ENCODE results near the gene POLE.

The POLE gene

GRCh38 chr12:132658149-132658894, 28.8 kb downstream of the POLE start:
- Histone ChIP-seq H3K36me3 (ENCODE audit: control insufficient read depth, insufficient read depth, low read length) (peaks cover 58% of the 10 kb centered on the region), H3K4me3 (ENCODE audit: insufficient read depth, low read depth, low read length, poor library complexity, severe bottlenecking) (no peak overlapping the region), H3K27ac (ENCODE audit: insufficient read depth, low read length, poor library complexity, severe bottlenecking) (no peak overlapping the region), H3K9me3 (ENCODE audit: control insufficient read depth, low read length) (no peaks in the 10 kb centered on the region), H3K4me1 (ENCODE audit: control insufficient read depth, insufficient read depth, low read length, poor library complexity, severe bottlenecking) (no peaks in the 10 kb centered on the region), H3K27me3 (replicated peaks; ENCODE audit: control insufficient read depth, insufficient read depth, low read length, poor library complexity, severe bottlenecking) (no peaks in the 10 kb centered on the region)
- DNase-seq: no peak

DNA sequence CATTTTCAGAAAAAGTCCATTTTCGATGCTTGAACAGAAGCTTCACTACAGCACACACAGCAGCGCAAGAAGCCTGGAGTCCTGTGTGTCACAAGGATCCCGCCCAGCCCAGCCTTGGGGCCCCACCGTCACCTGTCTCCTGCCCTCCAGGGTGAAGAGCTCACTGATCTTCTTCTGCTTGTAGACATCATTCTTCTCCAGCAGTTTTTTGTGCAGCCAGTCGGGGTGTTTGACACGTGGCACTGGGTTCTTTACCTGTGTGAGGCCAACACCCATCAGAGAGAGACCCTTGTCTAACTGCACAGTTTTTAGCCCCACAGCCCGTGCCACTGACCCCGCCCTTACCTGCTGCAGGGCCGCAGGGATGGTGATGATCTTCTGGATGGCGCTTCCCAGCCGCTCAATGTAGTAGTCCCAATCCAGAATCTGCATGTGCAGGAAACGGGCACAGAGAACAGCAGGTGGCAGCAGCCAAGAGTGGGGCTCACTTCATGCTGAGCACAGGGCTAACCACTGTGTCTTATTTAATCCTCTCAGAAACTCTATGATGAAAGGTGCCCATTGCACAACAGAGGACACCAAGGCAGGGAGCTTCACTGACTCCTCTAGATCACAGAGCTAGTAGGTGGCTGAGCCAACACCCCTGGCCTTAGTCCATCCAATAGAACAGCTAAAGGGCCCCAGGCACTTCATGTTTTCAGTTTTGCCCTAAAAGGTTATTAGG, 30.0 kb downstream of the POLE start:
- H3K36me3 ChIP-seq (ENCODE audit: control insufficient read depth, insufficient read depth, low read length): peaks cover 64% of the 10 kb centered on the region
- H3K4me3 ChIP-seq (ENCODE audit: insufficient read depth, low read depth, low read length, poor library complexity, severe bottlenecking): no peak overlapping the region
- H3K9me3 ChIP-seq (ENCODE audit: control insufficient read depth, low read length): no peaks in the 10 kb centered on the region
- no peaks in the 10 kb centered on the region for H3K4me1 ChIP-seq (ENCODE audit: control insufficient read depth, insufficient read depth, low read length, poor library complexity, severe bottlenecking)
- DNase-seq: no peak
- no peaks in the 10 kb centered on the region for H3K27me3 ChIP-seq (replicated peaks; ENCODE audit: control insufficient read depth, insufficient read depth, low read length, poor library complexity, severe bottlenecking)
- no peak overlapping the region for H3K27ac ChIP-seq (ENCODE audit: insufficient read depth, low read length, poor library complexity, severe bottlenecking)

DNA sequence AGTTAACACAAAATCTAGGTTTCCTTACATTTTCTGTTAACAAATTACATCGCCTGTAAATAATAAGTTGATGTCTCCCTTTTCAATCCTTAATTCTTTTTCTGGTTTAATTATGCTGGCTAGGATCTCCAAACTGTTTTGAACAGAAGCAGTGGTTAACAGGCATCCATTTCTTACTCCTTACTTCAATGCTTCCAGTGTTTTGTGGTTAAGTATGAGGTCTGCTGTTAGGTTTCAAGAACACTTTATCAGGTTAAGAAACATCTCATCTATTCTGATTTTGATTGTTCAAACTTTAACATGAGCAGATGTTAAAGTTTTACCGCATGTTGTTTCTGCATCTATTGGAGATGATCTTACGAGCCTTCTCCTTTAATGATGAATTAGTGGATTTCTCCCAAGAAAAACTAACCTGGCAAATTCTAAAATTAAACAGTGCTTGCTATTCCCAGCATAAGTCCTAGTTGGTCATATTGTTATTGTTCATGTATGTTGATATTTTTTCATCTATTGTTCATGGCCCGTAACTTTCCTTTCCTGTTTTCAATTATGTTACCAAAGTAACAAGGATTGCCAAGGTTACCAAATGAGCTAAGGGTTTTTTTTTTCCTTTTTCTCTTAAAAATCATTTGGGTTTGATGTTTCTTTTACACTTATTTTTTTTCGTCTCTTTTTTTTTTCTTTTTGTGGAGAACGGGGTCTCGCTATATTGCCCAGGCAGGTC, 33.4 kb downstream of the POLE start:
- no peak overlapping the region for H3K27ac ChIP-seq (ENCODE audit: insufficient read depth, low read length, poor library complexity, severe bottlenecking)

DNA sequence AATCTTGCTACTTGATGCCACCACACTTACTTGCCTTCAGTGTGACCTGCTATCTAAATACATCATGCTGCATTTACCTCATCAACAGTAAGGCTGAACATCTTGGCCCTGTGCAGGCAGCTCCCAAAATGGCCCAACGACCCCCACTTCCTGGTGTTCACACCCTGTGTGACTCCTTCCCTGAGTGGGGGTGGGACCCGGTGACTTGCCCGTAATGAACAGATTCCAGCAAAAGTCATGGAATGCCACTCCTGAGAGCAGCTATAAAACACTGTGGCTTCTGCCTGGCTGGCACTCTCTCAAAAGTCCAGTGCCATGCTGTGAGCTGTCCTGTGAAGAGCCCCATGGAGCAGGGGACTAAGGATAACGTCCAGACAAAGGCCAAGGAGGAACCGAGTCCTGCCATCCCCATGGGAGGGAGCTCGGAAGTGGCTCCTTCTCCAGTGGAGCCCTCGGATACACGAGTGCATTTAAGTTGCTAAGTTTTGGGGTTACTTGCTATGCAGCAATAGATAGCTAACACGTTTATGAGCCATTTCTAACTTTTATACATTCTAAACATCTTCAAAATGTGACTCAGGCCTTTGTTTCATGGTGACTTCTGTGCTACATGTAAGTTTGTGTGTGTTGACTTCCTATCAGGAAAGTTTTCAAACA, 35.6 kb downstream of the POLE start:
- DNase-seq: no peak
- Histone ChIP-seq H3K4me1 (ENCODE audit: control insufficient read depth, insufficient read depth, low read length, poor library complexity, severe bottlenecking) (no peaks in the 10 kb centered on the region), H3K4me3 (ENCODE audit: insufficient read depth, low read depth, low read length, poor library complexity, severe bottlenecking) (no peak overlapping the region), H3K36me3 (ENCODE audit: control insufficient read depth, insufficient read depth, low read length) (peaks cover 29% of the 10 kb centered on the region), H3K27ac (ENCODE audit: insufficient read depth, low read length, poor library complexity, severe bottlenecking) (no peak overlapping the region), H3K9me3 (ENCODE audit: control insufficient read depth, low read length) (no peaks in the 10 kb centered on the region), H3K27me3 (replicated peaks; ENCODE audit: control insufficient read depth, insufficient read depth, low read length, poor library complexity, severe bottlenecking) (no peaks in the 10 kb centered on the region)

More for the DNA sequence above, 33.4 kb downstream of the POLE start:
- H3K4me3 ChIP-seq (ENCODE audit: insufficient read depth, low read depth, low read length, poor library complexity, severe bottlenecking): no peak overlapping the region
- H3K9me3 ChIP-seq (ENCODE audit: control insufficient read depth, low read length): no peaks in the 10 kb centered on the region
- DNase-seq: no peak
- peaks cover 43% of the 10 kb centered on the region for H3K36me3 ChIP-seq (ENCODE audit: control insufficient read depth, insufficient read depth, low read length)
- no peaks in the 10 kb centered on the region for H3K4me1 ChIP-seq (ENCODE audit: control insufficient read depth, insufficient read depth, low read length, poor library complexity, severe bottlenecking)
- H3K27me3 ChIP-seq (replicated peaks; ENCODE audit: control insufficient read depth, insufficient read depth, low read length, poor library complexity, severe bottlenecking): no peaks in the 10 kb centered on the region

- no peaks in the 10 kb centered on the region for H3K27me3 ChIP-seq (replicated peaks; ENCODE audit: control insufficient read depth, insufficient read depth, low read length, poor library complexity, severe bottlenecking)
- no peaks in the 10 kb centered on the region for H3K9me3 ChIP-seq (ENCODE audit: control insufficient read depth, low read length)
- no peak for DNase-seq
- H3K36me3 ChIP-seq (ENCODE audit: control insufficient read depth, insufficient read depth, low read length): peaks cover 24% of the 10 kb centered on the region
- H3K4me3 ChIP-seq (ENCODE audit: insufficient read depth, low read depth, low read length, poor library complexity, severe bottlenecking): no peak overlapping the region
- no peaks in the 10 kb centered on the region for H3K4me1 ChIP-seq (ENCODE audit: control insufficient read depth, insufficient read depth, low read length, poor library complexity, severe bottlenecking)
- no peak overlapping the region for H3K27ac ChIP-seq (ENCODE audit: insufficient read depth, low read length, poor library complexity, severe bottlenecking)
Observed at GRCh38 chr12:132649226-132649945, 37.8 kb downstream of the POLE start.

DNA sequence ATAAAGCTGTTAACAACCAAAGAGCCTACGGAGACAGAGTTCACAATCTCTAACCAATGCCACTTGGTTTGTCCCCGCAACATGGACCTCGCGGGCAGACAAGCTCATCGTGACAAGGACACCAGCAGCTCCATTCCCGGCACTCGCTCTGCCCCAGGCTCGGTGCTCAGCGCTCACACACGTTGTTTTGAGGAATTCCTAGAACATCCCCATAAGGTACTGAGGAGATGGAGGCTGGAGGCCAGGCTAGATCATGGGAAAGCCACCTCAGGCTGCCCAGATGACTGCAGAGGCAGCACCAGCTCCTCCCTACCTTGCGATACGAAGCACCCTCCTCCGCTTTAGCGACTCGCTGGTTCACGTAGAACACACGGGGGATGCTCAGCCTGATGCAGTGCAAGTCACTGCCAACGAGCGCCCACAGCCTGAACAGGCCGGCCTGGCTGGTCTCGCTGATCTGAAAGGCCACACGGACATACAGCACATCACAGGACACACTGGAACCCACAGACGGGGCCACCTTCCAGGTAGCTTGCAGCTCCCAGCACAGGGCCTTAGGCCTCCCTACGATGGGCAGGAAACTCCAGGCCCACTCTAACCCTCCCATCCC, 38.4 kb downstream of the POLE start:
- Histone ChIP-seq H3K27ac (ENCODE audit: insufficient read depth, low read length, poor library complexity, severe bottlenecking) (no peak overlapping the region), H3K4me1 (ENCODE audit: control insufficient read depth, insufficient read depth, low read length, poor library complexity, severe bottlenecking) (no peaks in the 10 kb centered on the region), H3K9me3 (ENCODE audit: control insufficient read depth, low read length) (no peaks in the 10 kb centered on the region), H3K36me3 (ENCODE audit: control insufficient read depth, insufficient read depth, low read length) (peaks cover 22% of the 10 kb centered on the region), H3K27me3 (replicated peaks; ENCODE audit: control insufficient read depth, insufficient read depth, low read length, poor library complexity, severe bottlenecking) (no peaks in the 10 kb centered on the region), H3K4me3 (ENCODE audit: insufficient read depth, low read depth, low read length, poor library complexity, severe bottlenecking) (no peak overlapping the region)
- DNase-seq: no peak

DNA sequence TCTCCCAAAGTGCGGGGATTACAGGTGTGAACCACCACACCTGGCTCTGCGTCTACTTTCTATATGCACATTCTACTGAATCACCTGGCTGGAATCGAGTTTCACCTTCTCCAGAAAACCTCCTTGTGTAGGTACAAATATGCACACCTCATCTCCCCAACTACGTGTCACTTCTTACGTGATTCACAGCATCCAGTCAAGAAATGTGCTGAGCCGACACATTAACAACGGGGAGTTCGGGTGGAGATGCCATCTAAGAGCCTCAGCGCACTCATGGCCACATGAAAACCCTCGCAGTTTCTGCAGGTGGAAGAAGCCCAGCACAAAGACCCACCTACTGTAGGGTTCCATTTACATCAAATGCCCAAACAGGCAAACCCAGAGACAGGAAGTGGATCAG, 39.3 kb downstream of the POLE start:
- no peaks in the 10 kb centered on the region for H3K4me1 ChIP-seq (ENCODE audit: control insufficient read depth, insufficient read depth, low read length, poor library complexity, severe bottlenecking)
- H3K27ac ChIP-seq (ENCODE audit: insufficient read depth, low read length, poor library complexity, severe bottlenecking): no peak overlapping the region
- H3K4me3 ChIP-seq (ENCODE audit: insufficient read depth, low read depth, low read length, poor library complexity, severe bottlenecking): no peak overlapping the region
- no peaks in the 10 kb centered on the region for H3K9me3 ChIP-seq (ENCODE audit: control insufficient read depth, low read length)
- no peak for DNase-seq
- H3K27me3 ChIP-seq (replicated peaks; ENCODE audit: control insufficient read depth, insufficient read depth, low read length, poor library complexity, severe bottlenecking): no peaks in the 10 kb centered on the region
- H3K36me3 ChIP-seq (ENCODE audit: control insufficient read depth, insufficient read depth, low read length): peaks cover 27% of the 10 kb centered on the region

GRCh38 chr12:132646850-132647249, 40.3 kb downstream of the POLE start:
- peaks cover 33% of the 10 kb centered on the region for H3K36me3 ChIP-seq (ENCODE audit: control insufficient read depth, insufficient read depth, low read length)
- no peak overlapping the region for H3K4me3 ChIP-seq (ENCODE audit: insufficient read depth, low read depth, low read length, poor library complexity, severe bottlenecking)
- no peaks in the 10 kb centered on the region for H3K27me3 ChIP-seq (replicated peaks; ENCODE audit: control insufficient read depth, insufficient read depth, low read length, poor library complexity, severe bottlenecking)
- no peak overlapping the region for H3K27ac ChIP-seq (ENCODE audit: insufficient read depth, low read length, poor library complexity, severe bottlenecking)
- no peaks in the 10 kb centered on the region for H3K4me1 ChIP-seq (ENCODE audit: control insufficient read depth, insufficient read depth, low read length, poor library complexity, severe bottlenecking)
- no peak for DNase-seq
- H3K9me3 ChIP-seq (ENCODE audit: control insufficient read depth, low read length): no peaks in the 10 kb centered on the region
